CD4-positive, alpha-beta memory T cell (primary cell): Measurements from ENCODE around the gene TALDO1. TPM values are rescaled to one million over a fixed set of nuclear protein-coding genes. Genes with fewer than 3 reads are reported as not detected.
A peak's percentile ranks its signal among the peaks of the same experiment; 100 is the strongest.

ENCODE experiments used
- CTCF ChIA-PET: fragments of 350-600 bp; sonication (Branson Sonifier 250); formaldehyde crosslinking; loops from one replicate; lab custom pipeline; 2021; ENCODE audit warnings: inconsistent platforms; ENCODE audit not compliant: partially characterized antibody; lab: Charles Lee
- POLR2A ChIA-PET: fragments of 350-600 bp; sonication (Branson Sonifier 250); formaldehyde crosslinking; loops from one replicate; lab custom pipeline; 2021; ENCODE audit not compliant: partially characterized antibody; lab: Charles Lee
- DNase-seq, 5 donors: peaks; one replicate each; pipeline versions ENCODE4 v3.0.0 to v3.0.0-alpha.2; 2020 to 2022; ENCODE audit warnings: mixed read lengths in 1 of 5
- H3K27ac ChIP-seq: one replicate; pipeline ENCODE4 v1.7.0; 2013; ENCODE audit warnings: low read depth, low read length
- H3K27me3 ChIP-seq: 2 replicates; pipeline ENCODE4 v1.7.0; 2013; ENCODE audit warnings: mild to moderate bottlenecking, low read length, moderate library complexity; ENCODE audit not compliant: insufficient read depth
- H3K36me3 ChIP-seq: 2 replicates; pipeline ENCODE4 v1.7.0; 2013; ENCODE audit warnings: mild to moderate bottlenecking, low read length, moderate library complexity; ENCODE audit not compliant: insufficient read depth
- H3K4me1 ChIP-seq: 2 replicates; pipeline ENCODE4 v1.7.0; 2013; ENCODE audit warnings: mild to moderate bottlenecking, low read length, moderate library complexity; ENCODE audit not compliant: insufficient read depth
- H3K4me3 ChIP-seq, 2 donors: one replicate each; pipeline ENCODE4 v1.7.0; 2013; ENCODE audit warnings: low read length in 2 of 2, mild to moderate bottlenecking in 1 of 2
- H3K9me3 ChIP-seq, 2 donors: one replicate each; pipeline ENCODE4 v1.7.0; 2013; ENCODE audit warnings: low read length in 2 of 2, control low read depth in 1 of 2; ENCODE audit not compliant: control insufficient read depth in 1 of 2
- H3K27ac Mint-ChIP-seq, 7 donors: one replicate each; pipeline ENCODE4 v1.8.0; 2020 to 2021; ENCODE audit warnings: mixed read lengths in 7 of 7, mild to moderate bottlenecking in 6 of 7, inconsistent platforms in 3 of 7, moderate library complexity in 3 of 7
- H3K27me3 Mint-ChIP-seq, 2 donors: one replicate each; pipeline ENCODE4 v1.8.0; 2020 to 2021; ENCODE audit warnings: mixed read lengths in 2 of 2
- H3K36me3 Mint-ChIP-seq, 2 donors: one replicate each; pipeline ENCODE4 v1.8.0; 2020 to 2021; ENCODE audit warnings: mixed read lengths in 2 of 2, inconsistent platforms in 1 of 2, mild to moderate bottlenecking in 1 of 2
- H3K4me1 Mint-ChIP-seq, 4 donors: one replicate each; pipeline ENCODE4 v1.8.0; 2020 to 2021; ENCODE audit warnings: mixed read lengths in 4 of 4, mild to moderate bottlenecking in 1 of 4
- H3K4me3 Mint-ChIP-seq, 8 donors: one replicate each; pipeline ENCODE4 v1.8.0; 2020 to 2021; ENCODE audit warnings: mixed read lengths in 8 of 8, mild to moderate bottlenecking in 7 of 8, moderate library complexity in 6 of 8, inconsistent platforms in 3 of 8
- H3K9me3 Mint-ChIP-seq, 8 donors: one replicate each; pipeline ENCODE4 v1.8.0; 2020 to 2021; ENCODE audit warnings: mixed read lengths in 8 of 8, mild to moderate bottlenecking in 5 of 8, inconsistent platforms in 3 of 8, moderate library complexity in 1 of 8
- intact Hi-C: fragments of 100-400 bp; cut with micrococcal nuclease; formaldehyde crosslinking; loops from one replicate; pipeline ENCODE4 v1.15.1; 2023
- polyA plus RNA-seq, 2 donors: library from polyadenylated mRNA; unstranded; fragments of 300-500 nt; fragmentation: Illumina TruSeq; gene quantifications; one replicate each; pipeline ENCODE4 v1.2.3, GENCODE V29; 2021
- total RNA-seq, 2 experiments: library from RNA; stranded (reverse); gene quantifications; one replicate each; pipeline ENCODE4 v1.2.3, GENCODE V29; 2021

The TALDO1 gene
- total and polyA plus RNA-seq, 4 experiments from 2014 or later, result 80.4 to 244 (median 132) TPM

DNA sequence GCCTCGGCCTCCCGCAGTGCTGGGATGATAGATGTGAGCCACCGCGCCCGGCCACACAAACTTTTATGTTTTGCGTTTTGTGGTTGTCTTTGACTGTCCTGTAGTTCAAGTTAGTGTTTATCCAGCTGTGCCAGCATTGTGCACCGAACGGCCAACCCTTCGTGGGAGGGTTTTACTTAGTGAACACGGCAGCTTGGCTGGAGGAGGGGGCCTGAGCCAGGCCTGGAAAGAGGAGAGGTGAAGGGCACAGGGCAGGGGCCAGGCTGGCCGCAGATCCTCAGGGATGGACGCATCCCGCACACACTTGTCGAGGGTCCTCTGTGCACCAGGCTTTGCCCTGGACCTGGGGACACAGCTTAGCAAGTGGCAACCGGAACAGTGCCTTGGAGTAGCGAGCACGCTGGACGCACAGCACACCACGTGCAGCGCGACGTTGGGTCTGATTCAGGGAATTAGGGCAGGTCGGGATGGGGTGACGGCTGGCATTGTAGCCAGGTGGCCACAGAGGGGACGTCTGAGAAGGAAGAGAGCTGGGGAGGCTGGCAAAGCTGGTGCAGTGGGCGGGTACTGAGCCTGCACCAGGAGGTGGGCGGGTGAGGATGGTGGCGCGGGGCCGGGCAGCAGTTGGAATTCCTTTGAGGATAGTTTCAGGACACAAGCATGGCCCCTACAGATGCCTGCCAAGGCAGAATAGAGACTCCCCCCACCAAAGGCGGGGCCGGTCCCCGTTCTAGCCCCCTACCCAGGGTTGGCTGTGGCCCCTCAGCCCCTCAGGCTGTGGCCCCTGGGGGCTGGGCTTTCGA, 27.8 kb upstream of the TALDO1 start:
- H3K4me1 Mint-ChIP-seq, result peaks cover 6 to 22% (median 12%) of the 10 kb centered on the region in 4 donors
- peak overlapping the region in 5 of 8 donors; percentile 5 to 72 (median 44) for H3K4me3 Mint-ChIP-seq
- ChIA-PET CTCF (interaction anchor here (0.6 to 1.2 kb wide), 2 partner anchors 23 to 130 kb away, joined by 3 to 4 read pairs; partner anchors contain the start of gene TMEM80), POLR2A (interaction anchor here (7.7 kb wide), 1 partner anchor 24 kb away, joined by 109 read pairs; the partner anchor contains the start of genes DEAF1 and TMEM80)
- Histone ChIP-seq H3K27me3 (peaks cover 10% of the 10 kb centered on the region), H3K4me3 (no peak overlapping the region), H3K36me3 (no peaks in the 10 kb centered on the region), H3K4me1 (peaks cover 17% of the 10 kb centered on the region), H3K9me3 (no peaks in the 10 kb centered on the region), H3K27ac (no peak overlapping the region)
- intact Hi-C loops, result loop anchor here (10.0 kb wide), 1 partner anchor 265 kb away; the partner anchor contains the start of gene PTDSS2
- peak overlapping the region in 1 of 7 donors; percentile 44 for H3K27ac Mint-ChIP-seq
- no peaks in the 10 kb centered on the region for H3K36me3 Mint-ChIP-seq
- peaks cover 0 to 9% (median 6%) of the 10 kb centered on the region in 8 donors for H3K9me3 Mint-ChIP-seq
- H3K27me3 Mint-ChIP-seq, result peaks cover 3 to 5% of the 10 kb centered on the region in 2 donors
- DNase-seq, result no peak

DNA sequence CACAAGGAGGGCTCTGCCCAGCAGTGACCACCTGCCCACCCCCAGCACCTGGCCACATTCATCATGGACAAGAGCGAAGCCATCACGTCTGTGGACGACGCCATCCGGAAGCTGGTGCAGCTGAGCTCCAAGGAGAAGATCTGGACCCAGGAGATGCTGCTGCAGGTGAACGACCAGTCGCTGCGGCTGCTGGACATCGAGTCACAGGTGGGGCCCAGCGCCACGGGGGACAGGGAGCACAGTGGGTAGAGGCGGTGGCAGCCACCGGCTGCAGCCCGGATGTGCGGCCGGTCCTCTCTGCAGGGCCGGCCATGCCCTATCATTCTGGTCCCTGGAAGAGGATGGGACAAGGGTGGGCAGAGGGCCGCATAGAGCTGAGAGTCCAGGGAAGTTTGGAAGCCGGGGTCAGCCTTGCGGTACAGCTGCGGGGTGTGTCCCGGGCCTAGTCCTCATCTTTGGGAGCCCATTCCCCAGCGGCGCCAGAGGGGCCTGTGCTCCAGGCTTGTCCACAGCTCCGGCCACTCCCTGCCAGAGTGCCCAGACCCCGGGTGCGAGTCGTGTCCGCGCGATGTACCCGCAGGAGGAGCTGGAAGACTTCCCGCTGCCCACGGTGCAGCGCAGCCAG, 27.1 kb upstream of the TALDO1 start:
- Mint-ChIP-seq H3K36me3 (no peaks in the 10 kb centered on the region), H3K27me3 (peaks cover 2 to 3% of the 10 kb centered on the region in 2 donors), H3K9me3 (peaks cover 0 to 7% (median 2%) of the 10 kb centered on the region in 8 donors), H3K4me3 (peak overlapping the region in 6 of 8 donors; percentile 5 to 71 (median 36)), H3K27ac (peak overlapping the region in 1 of 7 donors; percentile 36), H3K4me1 (peaks cover 6 to 22% (median 12%) of the 10 kb centered on the region in 4 donors)
- Histone ChIP-seq H3K27me3 (peaks cover 10% of the 10 kb centered on the region), H3K36me3 (no peaks in the 10 kb centered on the region), H3K9me3 (no peaks in the 10 kb centered on the region), H3K4me1 (peaks cover 18% of the 10 kb centered on the region), H3K4me3 (no peak overlapping the region), H3K27ac (no peak overlapping the region)
- no peak for DNase-seq
- intact Hi-C loops, result loop anchor here (10.0 kb wide), 1 partner anchor 265 kb away; the partner anchor contains the start of gene PTDSS2
- ChIA-PET POLR2A (interaction anchor here (7.7 kb wide), 1 partner anchor 24 kb away, joined by 109 read pairs; the partner anchor contains the start of genes DEAF1 and TMEM80), CTCF (interaction anchor here (0.6 to 4.5 kb wide), 4 partner anchors 24 to 166 kb away, joined by 3 to 50 read pairs (median 3); partner anchors contain the start of genes DEAF1, TALDO1 and TMEM80)

DNA sequence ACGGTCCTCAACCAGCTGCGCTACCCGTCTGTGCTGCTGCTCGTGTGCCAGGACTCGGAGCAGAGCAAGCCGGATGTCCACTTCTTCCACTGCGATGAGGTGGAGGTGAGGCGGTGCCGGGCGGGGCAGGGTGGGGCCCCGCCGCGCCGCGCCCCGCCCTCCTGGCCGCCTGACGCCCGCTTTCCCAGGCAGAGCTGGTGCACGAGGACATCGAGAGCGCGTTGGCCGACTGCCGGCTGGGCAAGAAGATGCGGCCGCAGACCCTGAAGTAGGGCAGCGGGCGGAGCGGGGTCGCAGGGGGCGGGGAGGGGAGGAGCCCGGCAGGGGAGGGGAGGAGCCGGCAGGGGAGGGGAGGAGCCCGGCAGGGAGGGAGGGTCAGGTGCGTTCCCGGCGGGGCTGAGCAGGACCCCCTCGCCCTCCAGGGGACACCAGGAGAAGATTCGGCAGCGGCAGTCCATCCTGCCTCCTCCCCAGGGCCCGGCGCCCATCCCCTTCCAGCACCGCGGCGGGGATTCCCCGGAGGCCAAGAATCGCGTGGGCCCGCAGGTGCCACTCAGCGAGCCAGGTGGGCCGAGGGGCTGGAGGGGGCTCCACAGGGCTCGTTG, 26.5 kb upstream of the TALDO1 start:
- Mint-ChIP-seq H3K4me1 (peaks cover 6 to 22% (median 14%) of the 10 kb centered on the region in 4 donors), H3K4me3 (peak overlapping the region in 3 of 8 donors; percentile 43 to 84 (median 71)), H3K36me3 (no peaks in the 10 kb centered on the region), H3K27me3 (peaks cover 2 to 3% of the 10 kb centered on the region in 2 donors), H3K9me3 (peaks cover 0 to 6% (median 0%) of the 10 kb centered on the region in 8 donors), H3K27ac (no peak overlapping the region)
- DNase-seq, result peak in 2 of 5 donors; percentile 34 to 69
- intact Hi-C loops, result loop anchor here (10.0 kb wide), 1 partner anchor 266 kb away; the partner anchor contains the start of gene PTDSS2
- no peaks in the 10 kb centered on the region for H3K36me3 ChIP-seq
- peaks cover 24% of the 10 kb centered on the region for H3K4me1 ChIP-seq
- H3K9me3 ChIP-seq, result no peaks in the 10 kb centered on the region
- peaks cover 10% of the 10 kb centered on the region for H3K27me3 ChIP-seq
- CTCF ChIA-PET, result interaction anchor here (0.7 to 6.1 kb wide), 5 partner anchors 24 to 166 kb away, joined by 3 to 50 read pairs (median 4); partner anchors contain the start of genes DEAF1, TALDO1 and TMEM80
- no peak overlapping the region for H3K27ac ChIP-seq
- POLR2A ChIA-PET, result interaction anchor here (2.4 to 7.7 kb wide), 3 partner anchors 25 to 185 kb away, joined by 7 to 109 read pairs (median 28); partner anchors contain the start of genes DEAF1, HRAS and TMEM80
- no peak overlapping the region for H3K4me3 ChIP-seq

DNA sequence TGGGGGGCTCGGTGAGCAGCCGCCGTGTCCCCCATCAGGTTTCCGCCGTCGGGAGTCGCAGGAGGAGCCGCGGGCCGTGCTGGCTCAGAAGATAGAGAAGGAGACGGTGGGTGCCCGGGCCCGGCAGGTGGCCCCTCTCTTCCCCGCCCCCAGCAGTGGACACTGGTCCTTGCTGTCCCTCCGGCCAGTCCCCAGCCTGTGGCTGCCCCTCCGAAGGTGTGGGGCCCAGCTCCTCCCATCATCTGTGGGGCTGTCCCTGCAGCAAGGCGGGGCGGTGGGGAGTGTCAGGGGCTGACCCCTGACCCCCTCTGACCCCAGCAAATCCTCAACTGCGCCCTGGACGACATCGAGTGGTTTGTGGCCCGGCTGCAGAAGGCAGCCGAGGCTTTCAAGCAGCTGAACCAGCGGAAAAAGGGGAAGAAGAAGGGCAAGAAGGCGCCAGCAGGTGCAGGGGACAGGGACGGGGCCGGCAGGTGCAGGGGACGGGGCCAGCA, 26.0 kb upstream of the TALDO1 start:
- ChIA-PET CTCF (interaction anchor here (1.0 to 6.1 kb wide), 5 partner anchors 25 to 166 kb away, joined by 3 to 50 read pairs (median 28); partner anchors contain the start of genes DEAF1, TALDO1 and TMEM80), POLR2A (interaction anchor here (0.9 to 7.7 kb wide), 6 partner anchors 21 to 215 kb away, joined by 3 to 109 read pairs (median 5); partner anchors contain the start of genes DEAF1, HRAS, RNH1 and TMEM80)
- H3K36me3 ChIP-seq, result no peaks in the 10 kb centered on the region
- intact Hi-C loops, result loop anchor here (10.0 kb wide), 1 partner anchor 266 kb away; the partner anchor contains the start of gene PTDSS2
- H3K9me3 Mint-ChIP-seq, result peaks cover 0 to 5% (median 0%) of the 10 kb centered on the region in 8 donors
- H3K27ac Mint-ChIP-seq, result no peak overlapping the region
- H3K36me3 Mint-ChIP-seq, result no peaks in the 10 kb centered on the region
- H3K27ac ChIP-seq, result no peak overlapping the region
- H3K9me3 ChIP-seq, result no peaks in the 10 kb centered on the region
- no peak overlapping the region for H3K4me3 ChIP-seq
- H3K4me3 Mint-ChIP-seq, result peak overlapping the region in 6 of 8 donors; percentile 46 to 84 (median 63)
- DNase-seq, result no peak
- peaks cover 2 to 3% of the 10 kb centered on the region in 2 donors for H3K27me3 Mint-ChIP-seq
- peaks cover 24% of the 10 kb centered on the region for H3K4me1 ChIP-seq
- peaks cover 10% of the 10 kb centered on the region for H3K27me3 ChIP-seq
- peaks cover 6 to 22% (median 14%) of the 10 kb centered on the region in 4 donors for H3K4me1 Mint-ChIP-seq

DNA sequence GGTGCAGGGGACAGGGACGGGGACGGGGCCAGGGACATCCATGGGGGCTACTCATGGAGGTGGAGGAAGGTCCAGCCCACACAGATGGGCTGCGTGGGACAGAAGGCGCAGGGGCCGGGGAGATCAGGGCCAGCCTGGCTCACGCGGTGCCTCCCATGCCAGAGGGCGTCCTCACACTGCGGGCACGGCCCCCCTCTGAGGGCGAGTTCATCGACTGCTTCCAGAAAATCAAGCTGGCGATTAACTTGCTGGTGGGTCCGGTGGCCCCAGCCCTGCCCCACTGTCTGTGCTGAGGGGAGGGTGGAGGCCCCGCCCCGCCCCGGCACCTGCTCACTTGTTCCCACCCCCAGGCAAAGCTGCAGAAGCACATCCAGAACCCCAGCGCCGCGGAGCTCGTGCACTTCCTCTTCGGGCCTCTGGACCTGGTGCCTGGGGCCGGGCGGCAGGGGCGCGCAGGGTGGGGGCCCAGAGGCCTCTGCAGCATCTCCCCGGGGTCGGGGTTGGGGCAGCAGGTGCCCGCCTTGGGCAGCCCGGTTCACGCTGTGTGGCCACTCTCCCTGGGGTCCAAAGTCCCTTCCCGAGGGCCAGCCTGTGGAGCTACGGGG, 25.4 kb upstream of the TALDO1 start:
- Mint-ChIP-seq H3K4me1 (peaks cover 6 to 25% (median 17%) of the 10 kb centered on the region in 4 donors), H3K4me3 (peak overlapping the region in 7 of 8 donors; percentile 46 to 84 (median 60)), H3K27me3 (peaks cover 2 to 3% of the 10 kb centered on the region in 2 donors), H3K27ac (no peak overlapping the region), H3K36me3 (no peaks in the 10 kb centered on the region), H3K9me3 (peaks cover 0 to 2% (median 0%) of the 10 kb centered on the region in 8 donors)
- peak; percentile 39 to 67 (median 50) for DNase-seq
- ChIA-PET CTCF (interaction anchor here (1.3 to 6.1 kb wide), 7 partner anchors 12 to 166 kb away, joined by 3 to 50 read pairs (median 11); partner anchors contain the start of genes DEAF1, TALDO1 and TMEM80), POLR2A (interaction anchor here (0.9 to 7.7 kb wide), 7 partner anchors 22 to 215 kb away, joined by 3 to 109 read pairs (median 4); partner anchors contain the start of genes DEAF1, HRAS, RNH1 and TMEM80)
- H3K36me3 ChIP-seq, result no peaks in the 10 kb centered on the region
- peaks cover 29% of the 10 kb centered on the region for H3K4me1 ChIP-seq
- intact Hi-C loops, result loop anchor here (2.0 to 10.0 kb wide), 2 partner anchors 109 to 267 kb away; partner anchors contain the start of gene PTDSS2
- no peaks in the 10 kb centered on the region for H3K9me3 ChIP-seq
- peak overlapping the region in 1 of 2 donors; percentile 18 for H3K4me3 ChIP-seq
- peaks cover 10% of the 10 kb centered on the region for H3K27me3 ChIP-seq
- no peak overlapping the region for H3K27ac ChIP-seq
